ENCODE measurements around the gene DNAJC7.
"Not testable (repeated sequence)": the region's sequence is repeated elsewhere in the genome, so short reads cannot be mapped to it uniquely, and the experiment has no call there.

DNAJC7 gene

DNA sequence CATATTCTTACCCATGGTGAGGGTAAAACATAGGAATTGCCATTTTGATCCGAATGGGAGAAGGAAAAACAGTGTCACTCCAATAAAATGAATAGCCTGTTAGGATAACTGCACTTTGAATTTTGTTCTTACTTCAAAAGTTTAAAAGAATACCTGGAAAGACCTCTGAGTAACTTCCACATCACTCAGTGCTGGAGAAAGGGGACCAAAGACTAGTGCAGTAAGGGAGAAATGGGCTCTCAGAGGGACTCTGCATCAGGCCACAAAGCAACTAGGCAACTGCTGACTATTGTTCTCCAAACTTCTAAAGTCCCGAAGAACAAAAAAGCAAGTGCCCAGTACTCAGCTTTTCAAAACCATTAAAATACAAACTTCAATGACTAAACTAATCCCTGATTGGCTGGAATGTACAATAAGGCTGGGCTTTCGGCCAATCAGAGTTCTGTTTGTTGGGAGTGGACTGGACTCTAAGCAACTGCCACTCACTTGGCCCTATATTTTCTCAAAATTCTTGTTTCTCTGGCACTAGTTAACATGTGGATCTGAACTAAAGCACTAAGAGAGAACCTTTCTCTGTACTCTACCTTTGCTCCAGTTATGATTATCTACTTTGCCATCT is 6.2 kb downstream of the DNAJC7 start:
- no peak for DNase-seq

- not testable (repeated sequence) for DNase-seq
These were observed 7.0 kb downstream of the DNAJC7 start for GRCh38 chr17:42010266-42010680.

DNA sequence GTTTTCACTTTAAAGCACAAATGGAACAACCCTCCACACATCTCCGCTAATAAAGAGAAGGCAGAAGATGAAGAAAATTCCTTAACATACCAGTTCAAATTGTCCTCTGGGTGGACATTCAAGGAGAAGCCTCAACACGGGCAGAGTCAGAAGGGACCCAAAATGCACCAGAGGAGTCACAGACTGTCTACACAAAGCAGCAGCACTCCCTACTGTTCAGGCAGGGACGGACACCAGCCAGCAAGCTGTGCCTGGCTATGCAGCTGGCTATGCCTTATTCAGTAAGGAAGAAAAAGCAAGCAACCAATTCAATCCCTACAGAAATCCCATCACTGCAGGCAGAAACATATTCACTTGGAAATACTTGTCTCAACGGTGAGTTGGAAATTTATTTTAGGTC is 8.1 kb downstream of the DNAJC7 start:
- no peak for DNase-seq

GRCh38 chr17:42005166-42005565 is 12.1 kb downstream of the DNAJC7 start:
- DNase-seq: no peak

DNA sequence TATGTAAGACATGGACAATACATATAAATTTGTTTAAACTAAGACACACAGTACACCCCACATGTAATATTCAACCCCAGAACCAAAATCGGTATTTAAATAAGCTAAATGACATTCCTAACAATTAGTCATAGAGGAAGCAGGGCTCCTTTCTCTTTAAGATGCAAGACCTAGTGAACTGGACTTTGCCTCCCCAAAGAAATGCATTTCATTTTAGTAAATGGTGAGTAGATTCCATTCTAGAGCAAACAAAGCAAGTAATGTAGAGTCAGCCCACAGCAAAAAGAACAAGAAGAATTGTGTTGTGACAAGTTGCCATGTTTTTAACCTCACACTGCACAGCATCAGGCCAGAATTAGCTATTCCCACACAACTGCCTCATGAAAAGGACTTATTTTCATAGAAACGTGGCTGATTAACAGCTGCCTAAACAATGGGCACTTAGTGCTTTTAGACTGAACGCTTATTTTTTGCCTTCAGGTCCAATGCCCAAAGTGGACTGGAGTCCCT is 14.4 kb downstream of the DNAJC7 start:
- DNase-seq: no peak

DNA sequence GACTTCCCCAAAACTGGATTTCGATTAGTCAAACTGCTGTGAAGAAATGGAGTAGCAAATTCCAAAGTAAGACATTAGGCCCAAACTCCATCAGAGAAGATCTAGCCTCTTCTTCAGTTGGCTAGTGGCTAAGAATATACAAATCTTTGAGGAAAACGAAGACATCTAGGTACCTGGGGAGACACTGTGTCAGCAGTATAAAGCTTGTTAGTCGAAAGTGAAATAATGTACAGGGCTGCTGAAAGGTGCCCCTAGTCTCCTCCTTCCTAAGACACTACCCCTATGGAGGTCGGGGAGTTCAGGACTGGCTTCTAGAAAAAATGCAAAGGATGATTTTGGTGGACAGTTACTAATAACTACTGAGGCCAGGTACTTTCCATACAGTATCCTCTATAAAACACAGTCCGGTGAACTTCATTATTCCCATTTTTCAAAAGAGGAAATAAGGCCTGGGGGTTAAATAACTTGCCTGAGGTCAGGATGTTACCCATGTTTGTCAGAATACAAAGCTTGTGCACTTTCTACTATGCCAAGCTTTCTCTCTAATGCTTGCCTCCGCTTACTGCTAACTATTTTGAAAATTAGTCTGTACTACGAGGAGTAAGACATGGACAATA is 15.0 kb downstream of the DNAJC7 start:
- no peak for DNase-seq

DNA sequence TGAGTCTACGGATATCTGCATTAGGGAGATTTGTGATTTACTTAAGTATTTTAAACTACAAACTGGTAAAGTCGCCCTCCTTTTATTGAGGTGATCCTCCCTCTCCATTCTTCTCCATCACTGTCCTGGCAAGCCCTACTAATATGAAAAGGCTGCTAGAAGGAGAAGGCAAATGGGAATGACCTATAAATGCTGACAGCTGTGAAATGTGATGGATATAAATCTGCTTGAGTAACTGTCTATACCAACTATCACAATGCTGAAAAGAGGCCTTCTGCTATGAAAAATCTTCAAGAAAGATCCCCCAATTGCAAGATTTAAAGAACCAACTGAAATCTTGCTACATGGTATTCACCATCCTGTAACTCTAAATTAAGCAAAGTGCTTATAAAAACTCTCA is 15.5 kb downstream of the DNAJC7 start:
- DNase-seq: no peak

- DNase-seq: no peak
These were observed 16.7 kb downstream of the DNAJC7 start for GRCh38 chr17:42000413-42001133.

GRCh38 chr17:41998497-41998896 is 18.7 kb downstream of the DNAJC7 start:
- DNase-seq: no peak

GRCh38 chr17:41996855-41997164 is 20.4 kb downstream of the DNAJC7 start:
- no peak for DNase-seq

- no peak for DNase-seq
These were observed 24.7 kb downstream of the DNAJC7 start for GRCh38 chr17:41992576-41992975.

DNA sequence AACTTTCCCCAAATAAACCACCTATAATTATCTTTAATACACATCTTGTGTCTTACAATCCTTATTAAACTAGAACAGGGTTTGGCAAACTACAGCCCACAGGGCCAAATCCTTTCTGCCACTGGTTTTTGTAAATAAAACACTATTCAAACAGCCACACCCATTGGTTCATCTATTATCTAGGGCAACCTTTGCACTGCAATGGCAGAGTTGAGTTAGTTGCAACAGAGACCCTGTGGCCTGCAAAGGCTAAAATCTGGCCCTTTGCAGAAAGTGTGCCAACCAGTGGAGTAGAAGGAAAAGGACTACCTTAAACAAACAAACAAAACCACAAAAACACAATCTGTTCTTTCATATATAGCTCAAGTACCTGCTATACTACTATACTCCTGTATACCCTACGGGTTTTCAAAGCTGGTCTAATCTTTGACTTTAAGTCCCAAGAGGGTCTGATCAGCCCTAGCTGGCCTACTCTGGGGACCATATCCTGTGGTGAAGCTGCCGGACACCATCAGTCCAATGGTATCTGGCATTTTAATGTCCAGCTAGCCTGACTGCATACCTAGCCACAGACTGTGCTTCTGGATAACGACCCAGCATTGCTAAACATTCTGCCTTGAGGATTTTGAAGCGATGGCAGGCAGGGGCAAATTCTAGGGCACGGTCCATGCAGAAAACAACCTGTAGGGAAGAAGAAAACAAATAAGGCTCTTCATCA is 27.4 kb downstream of the DNAJC7 start:
- DNase-seq: no peak

DNA sequence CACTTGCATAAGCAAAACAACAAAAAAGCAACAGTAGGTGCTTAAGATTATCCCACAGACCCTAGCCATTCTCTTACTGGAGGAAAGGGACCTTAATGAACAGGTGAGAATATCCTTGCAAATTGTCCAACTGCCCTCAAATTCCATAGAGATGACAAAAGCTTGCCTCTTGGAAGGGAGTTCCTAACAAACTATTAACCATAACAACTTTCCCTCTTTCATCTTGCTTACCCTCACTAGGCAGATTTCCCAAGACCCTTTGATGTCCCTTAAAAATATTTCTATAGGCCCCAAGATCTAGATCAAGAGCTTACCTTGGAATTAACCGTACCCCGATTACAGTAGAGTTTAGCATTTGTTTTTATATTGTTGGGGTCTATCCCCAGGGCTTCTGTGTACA is 28.8 kb downstream of the DNAJC7 start:
- DNase-seq: no peak

- DNase-seq: peak; percentile 53
These were observed 29.6 kb downstream of the DNAJC7 start for GRCh38 chr17:41987642-41988041.

DNA sequence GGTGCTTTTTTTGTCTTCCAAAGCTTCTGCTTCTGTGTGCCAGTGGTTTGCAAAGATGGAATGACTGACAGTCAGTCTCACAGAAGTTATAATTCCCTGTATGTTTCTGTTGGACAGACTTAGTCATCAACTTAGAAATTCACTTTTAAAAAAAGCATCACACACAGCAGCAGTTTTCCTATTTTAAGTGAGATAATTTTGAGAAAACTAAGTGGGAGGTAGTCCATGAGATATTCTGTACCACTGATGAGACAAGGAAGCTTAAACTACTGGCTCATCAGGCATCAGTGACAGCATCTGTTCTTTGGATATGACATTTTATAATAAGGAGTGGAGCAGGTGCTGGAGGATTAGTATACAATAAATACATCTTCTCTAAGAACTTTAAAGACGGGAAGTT is 30.6 kb downstream of the DNAJC7 start:
- DNase-seq: peak; percentile 32

DNA sequence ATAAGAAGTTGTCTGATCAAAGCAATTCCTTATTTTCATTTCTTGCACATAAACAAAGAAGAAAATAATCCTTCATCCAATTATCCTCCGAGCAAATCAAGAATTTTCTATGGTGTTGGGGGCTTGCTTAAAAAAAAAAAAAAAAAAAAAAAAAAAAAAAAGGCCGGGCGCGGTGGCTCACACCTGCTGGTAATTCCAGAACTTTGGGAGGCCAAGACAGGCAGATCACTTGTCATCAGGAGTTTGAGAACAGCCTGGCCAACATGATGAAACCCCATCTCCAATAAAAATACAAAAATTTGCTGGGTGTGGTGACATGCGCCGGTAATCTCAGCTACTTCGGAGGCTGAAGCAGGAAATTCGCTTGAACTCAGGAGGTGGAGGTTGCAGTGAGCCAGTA is 31.3 kb downstream of the DNAJC7 start:
- no peak for DNase-seq

DNA sequence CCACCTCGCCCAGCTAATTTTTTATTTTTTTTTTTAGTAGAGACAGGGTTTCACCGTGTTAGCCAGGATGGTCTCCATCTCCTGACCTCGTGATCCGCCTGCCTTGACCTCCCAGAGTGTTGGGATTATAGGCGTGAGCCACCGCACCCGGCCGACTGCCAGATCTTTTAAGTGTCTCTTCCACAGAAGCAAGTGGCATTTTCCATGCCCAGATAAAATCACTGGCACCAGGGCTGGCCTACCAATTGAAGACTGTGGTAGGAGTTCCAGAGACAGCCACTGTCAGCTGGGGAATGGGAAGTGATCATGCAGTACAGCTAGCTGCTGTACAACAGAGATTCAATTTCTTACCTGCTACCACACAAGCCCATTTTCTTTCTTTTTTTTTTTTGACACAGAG is 32.8 kb downstream of the DNAJC7 start:
- no peak for DNase-seq

GRCh38 chr17:41982026-41982760 is 35.0 kb downstream of the DNAJC7 start:
- no peak for DNase-seq

DNA sequence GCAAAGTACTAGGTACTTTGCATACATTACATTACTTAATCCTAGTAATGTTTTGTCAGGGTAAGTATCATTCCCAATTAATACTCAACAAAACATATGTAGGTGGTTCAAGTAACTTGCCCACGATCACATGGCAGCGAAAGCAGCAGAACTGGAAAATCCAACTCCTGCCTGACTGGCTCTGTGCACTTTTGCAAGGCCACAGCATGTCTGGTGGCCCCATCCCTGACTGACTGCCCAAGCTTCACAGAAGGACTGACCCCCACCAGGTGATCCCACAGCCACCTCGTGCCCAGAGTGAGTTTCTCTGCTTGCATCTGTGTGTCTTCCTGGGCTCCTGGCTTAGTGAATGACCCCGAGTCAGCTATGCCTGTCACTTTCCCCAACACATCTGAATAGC is 39.2 kb downstream of the DNAJC7 start:
- DNase-seq: no peak

DNA sequence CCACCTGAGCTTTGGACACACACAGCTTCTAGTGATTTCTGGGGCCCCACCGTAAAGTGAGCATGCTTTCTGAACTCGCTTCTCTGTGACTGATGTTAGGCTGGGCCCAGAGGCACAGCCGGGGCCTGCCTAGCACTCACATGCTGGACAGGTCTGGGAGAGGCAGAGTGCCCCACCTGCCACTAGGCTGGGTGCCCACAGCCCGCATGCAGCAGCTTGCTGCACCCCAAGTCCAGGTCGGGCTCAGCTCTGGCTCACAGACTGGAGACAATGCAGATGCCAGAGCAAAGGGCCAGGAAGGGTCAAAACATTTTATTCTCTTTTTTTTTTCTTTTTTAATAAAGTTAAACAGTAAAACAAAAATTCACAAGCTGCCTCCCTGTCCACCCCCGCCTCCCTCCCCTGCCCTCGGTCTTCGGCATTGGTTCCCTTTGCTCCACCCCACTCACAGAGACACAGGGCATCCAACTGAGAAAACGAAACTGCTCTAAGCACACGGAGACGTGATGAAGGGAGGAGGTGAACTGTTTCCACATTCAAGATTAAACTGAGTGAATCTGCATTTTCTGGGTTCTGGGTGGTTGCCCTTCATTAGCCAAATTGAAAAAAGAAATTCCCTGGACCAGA is 41.0 kb downstream of the DNAJC7 start:
- no peak for DNase-seq

DNA sequence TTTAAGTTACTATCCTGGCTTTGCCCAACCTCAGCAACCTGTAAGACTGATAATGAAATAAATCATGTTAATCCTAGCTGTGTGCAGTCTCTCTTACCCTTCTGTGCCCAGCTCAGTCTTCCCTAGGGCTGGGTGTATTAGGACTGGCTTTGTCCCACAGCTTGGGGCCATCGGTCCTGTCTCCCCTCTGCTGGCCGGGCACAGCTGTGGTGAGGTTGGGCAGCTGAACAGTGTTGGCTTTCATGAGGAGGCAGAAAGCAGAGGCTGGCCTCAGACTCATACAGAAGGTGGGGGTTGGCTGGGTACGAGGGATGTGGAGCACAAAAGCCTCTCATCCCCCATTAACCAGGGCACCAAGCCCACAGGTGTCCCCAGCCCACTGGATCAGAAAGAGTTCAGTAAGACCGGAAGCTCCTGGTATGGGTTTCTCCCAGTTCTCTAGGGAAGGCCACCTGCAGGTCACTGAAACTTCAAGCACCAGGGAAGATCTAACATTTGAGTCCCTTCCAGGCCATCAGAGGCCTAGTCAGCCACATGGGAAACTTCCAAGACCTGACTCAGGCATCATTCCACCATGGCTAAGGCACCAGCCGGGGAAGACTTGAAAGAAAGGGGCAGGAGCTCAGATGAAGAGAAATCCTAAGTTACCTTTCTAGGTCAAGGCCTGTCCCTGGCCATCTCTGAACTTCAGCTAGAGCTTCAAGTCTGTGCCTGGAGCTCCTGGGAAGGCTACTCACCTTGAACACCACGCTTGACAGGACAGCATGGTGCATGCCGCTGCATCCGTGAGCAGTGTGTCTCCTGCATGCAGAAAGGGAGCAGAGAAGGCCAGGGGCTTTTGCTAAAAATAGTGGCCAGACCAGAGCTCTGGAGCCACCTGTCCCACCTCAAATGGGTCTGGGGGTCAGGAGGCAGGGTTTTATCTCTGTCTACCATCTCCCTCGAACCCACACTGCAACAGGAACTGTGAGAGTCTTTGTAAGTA is 41.8 kb downstream of the DNAJC7 start:
- no peak for DNase-seq
